Fibroblast of skin of left quadriceps (primary cell): ENCODE results near the gene TSPAN17.

Source experiments
- DNase-seq, 2 experiments: peaks; one replicate each; pipeline ENCODE4 v3.0.0-alpha.2; 2013; ENCODE audit warnings: low read depth in 2 of 2

TSPAN17 gene

GRCh38 chr5:176621661-176622079, 25.6 kb upstream of the TSPAN17 start:
- no peak for DNase-seq

- no peak for DNase-seq
Observed at GRCh38 chr5:176624142-176624541, 23.1 kb upstream of the TSPAN17 start.

GRCh38 chr5:176624938-176625337, 22.3 kb upstream of the TSPAN17 start:
- no peak for DNase-seq

GRCh38 chr5:176625512-176625911, 21.8 kb upstream of the TSPAN17 start:
- no peak for DNase-seq

- no peak for DNase-seq
Observed at GRCh38 chr5:176625966-176626875, 21.1 kb upstream of the TSPAN17 start.

GRCh38 chr5:176626876-176627236, 20.4 kb upstream of the TSPAN17 start:
- DNase-seq, result no peak

- no peak for DNase-seq
Observed at GRCh38 chr5:176627582-176627981, 19.7 kb upstream of the TSPAN17 start.

- no peak for DNase-seq
Observed at GRCh38 chr5:176628406-176629228, 18.7 kb upstream of the TSPAN17 start.

GRCh38 chr5:176629317-176629852, 17.9 kb upstream of the TSPAN17 start:
- no peak for DNase-seq

- no peak for DNase-seq
Observed at GRCh38 chr5:176629853-176630680, 17.2 kb upstream of the TSPAN17 start, which contains the start of the genes EIF4E1B and SNCB. Gene EIF4E1B (plus strand): TSS chr5:176630675. CDS start chr5:176642788, 12,113 bp downstream. Gene SNCB (minus strand): TSS chr5:176630534. CDS start chr5:176629654, 880 bp downstream.

GRCh38 chr5:176630681-176631222, 16.5 kb upstream of the TSPAN17 start:
- DNase-seq, result no peak

- DNase-seq, result no peak
Observed at GRCh38 chr5:176631383-176632200, 15.7 kb upstream of the TSPAN17 start.

- no peak for DNase-seq
Observed at GRCh38 chr5:176632745-176633144, 14.5 kb upstream of the TSPAN17 start.

- DNase-seq, result no peak
Observed at GRCh38 chr5:176633598-176633997, 13.7 kb upstream of the TSPAN17 start.

- DNase-seq, result no peak
Observed at GRCh38 chr5:176636426-176636825, 10.9 kb upstream of the TSPAN17 start.

GRCh38 chr5:176637556-176637955, 9.7 kb upstream of the TSPAN17 start:
- no peak for DNase-seq

- no peak for DNase-seq
Observed at GRCh38 chr5:176638437-176638836, 8.8 kb upstream of the TSPAN17 start.

- DNase-seq, result no peak
Observed at GRCh38 chr5:176639208-176639607, 8.1 kb upstream of the TSPAN17 start.

GRCh38 chr5:176639981-176640380, 7.3 kb upstream of the TSPAN17 start:
- no peak for DNase-seq

GRCh38 chr5:176640616-176641015, 6.7 kb upstream of the TSPAN17 start:
- no peak for DNase-seq
